Aorta (tissue), 5 donors: ENCODE measurements around the gene THAP7. TPM values are rescaled to one million over a fixed set of nuclear protein-coding genes. Genes with fewer than 3 reads are reported as not detected.

ENCODE experiments used
- ATAC-seq: fragments of 200-7000 bp; cut with Tn5 transposase; one replicate; pipeline ENCODE4 v1.9.1; 2022; ENCODE audit warnings: moderate library complexity; ENCODE audit not compliant: low FRiP score
- DNase-seq, 2 donors: peaks; one replicate each; pipeline ENCODE4 v3.0.0-alpha.2; 2020
- H3K27ac ChIP-seq, 2 donors: one replicate each; pipeline ENCODE4 v1.5.1; 2013; ENCODE audit warnings: low read length in 2 of 2, mild to moderate bottlenecking in 2 of 2, moderate library complexity in 2 of 2, control low read depth in 1 of 2, inconsistent platforms in 1 of 2, low read depth in 1 of 2
- H3K27me3 ChIP-seq, 2 donors: one replicate each; pipeline ENCODE4 v1.6.1; 2013; ENCODE audit warnings: control low read depth in 1 of 2, low read length in 1 of 2, mild to moderate bottlenecking in 1 of 2, moderate library complexity in 1 of 2; ENCODE audit not compliant: insufficient read depth in 2 of 2, control insufficient read depth in 1 of 2
- H3K36me3 ChIP-seq, 2 donors: one replicate each; pipeline ENCODE4 v1.6.1; 2013; ENCODE audit warnings: control low read depth in 1 of 2, low read length in 1 of 2, mild to moderate bottlenecking in 1 of 2; ENCODE audit not compliant: insufficient read depth in 2 of 2, control insufficient read depth in 1 of 2
- H3K4me1 ChIP-seq, 2 donors: one replicate each; pipeline ENCODE4 v1.6.1; 2013; ENCODE audit warnings: low read length in 2 of 2, control low read depth in 1 of 2, mild to moderate bottlenecking in 1 of 2, moderate library complexity in 1 of 2; ENCODE audit not compliant: insufficient read depth in 2 of 2, control insufficient read depth in 1 of 2
- H3K4me3 ChIP-seq, 2 donors: one replicate each; pipeline ENCODE4 v1.5.1; 2013; ENCODE audit warnings: low read length in 2 of 2, control low read depth in 1 of 2, mild to moderate bottlenecking in 1 of 2
- H3K9me3 ChIP-seq: one replicate; pipeline ENCODE4 v1.6.1; 2013; ENCODE audit warnings: mild to moderate bottlenecking, low read length; ENCODE audit not compliant: control insufficient read depth
- WGBS, 2 donors: extraction: QIAGEN DNeasy Blood & Tissue Kit; methylation state at CpG; one replicate each; pipeline ENCODE4 v1.1.7; 2013; 5-methylcytosine and 5-hydroxymethylcytosine counted together
- intact Hi-C, 2 donors: fragments of 100-400 bp; cut with DNase I; formaldehyde crosslinking; loops; one replicate each; pipeline versions ENCODE4 v1.14.2 to v1.15.0; 2022
- polyA plus RNA-seq, 2 donors: library from polyadenylated mRNA; stranded (reverse); fragments of 200-250 nt; gene quantifications; one replicate each; pipeline ENCODE4 v1.2.3, GENCODE V29; 2013
- total RNA-seq, 2 donors: library from RNA; stranded (reverse); fragmentation: NEBNext Ultra II Directional; extraction: Animal tissue kit (Norgen Biotek cat#: 25700); gene quantifications; one replicate each; pipeline ENCODE4 v1.2.1, GENCODE V29; 2021
- donor health status: healthy with polysubstance abuse.
- donor health status: Bipolar disorder and iron deficiency.
- donor health status: DM: no; HTN: no; CAD: no.
- donor health status: DM: no; HTN: no; CAD: no.
- donor health status: DM: yes; HTN: yes; CAD: no.

Gene THAP7
- total and polyA plus RNA-seq, 4 donors = 16.4 to 69.0 (median 18.9) TPM

GRCh38 chr22:20992456-20993303 is 9.2 kb downstream of the THAP7 start:
- ATAC-seq (no peak), DNase-seq (no peak)
- no peaks in the 10 kb centered on the region for H3K27me3 ChIP-seq
- H3K4me1 ChIP-seq = no peaks in the 10 kb centered on the region
- no peaks in the 10 kb centered on the region for H3K9me3 ChIP-seq
- H3K27ac ChIP-seq = no peak overlapping the region
- WGBS, 2 donors = 86% methylated on average over 21 of the region's 21 CpGs
- peaks cover 0 to 4% of the 10 kb centered on the region in 2 donors for H3K36me3 ChIP-seq
- intact Hi-C loops = no loop called here
- no peak overlapping the region for H3K4me3 ChIP-seq

- H3K36me3 ChIP-seq = peaks cover 0 to 5% of the 10 kb centered on the region in 2 donors
Observed at GRCh38 chr22:20992056-20992442, 9.9 kb downstream of the THAP7 start.

GRCh38 chr22:20991252-20992055 is 10.5 kb downstream of the THAP7 start:
- Histone ChIP-seq H3K27ac (no peak overlapping the region), H3K9me3 (no peaks in the 10 kb centered on the region), H3K27me3 (no peaks in the 10 kb centered on the region), H3K4me3 (no peak overlapping the region), H3K36me3 (peaks cover 0 to 5% of the 10 kb centered on the region in 2 donors), H3K4me1 (no peaks in the 10 kb centered on the region)
- DNase-seq (no peak), ATAC-seq (no peak)
- intact Hi-C loops = no loop called here
- 92 to 93% methylated on average over 24 of the region's 24 CpGs for WGBS, 2 donors

More at GRCh38 chr22:20992056-20992442, 9.9 kb downstream of the THAP7 start:
- Histone ChIP-seq H3K9me3 (no peaks in the 10 kb centered on the region), H3K27ac (no peak overlapping the region), H3K4me3 (no peak overlapping the region), H3K27me3 (no peaks in the 10 kb centered on the region), H3K4me1 (no peaks in the 10 kb centered on the region)
- ATAC-seq (no peak), DNase-seq (no peak)
- 86 to 91% methylated on average over 7 of the region's 7 CpGs for WGBS, 2 donors
- intact Hi-C loops = no loop called here

- H3K4me3 ChIP-seq = no peak overlapping the region
- no peaks in the 10 kb centered on the region for H3K9me3 ChIP-seq
- no peaks in the 10 kb centered on the region for H3K4me1 ChIP-seq
- ATAC-seq = no peak
- H3K27ac ChIP-seq = no peak overlapping the region
- intact Hi-C loops = no loop called here
- H3K27me3 ChIP-seq = no peaks in the 10 kb centered on the region
- no peak for DNase-seq
- WGBS, 2 donors = 74% methylated on average over 21 of the region's 21 CpGs
- H3K36me3 ChIP-seq = peaks cover 0 to 5% of the 10 kb centered on the region in 2 donors
Observed at GRCh38 chr22:20990184-20991180, 11.4 kb downstream of the THAP7 start.

GRCh38 chr22:20989323-20990138 is 12.4 kb downstream of the THAP7 start:
- Histone ChIP-seq H3K27ac (no peak overlapping the region), H3K27me3 (no peaks in the 10 kb centered on the region), H3K36me3 (peaks cover 0 to 5% of the 10 kb centered on the region in 2 donors), H3K4me1 (no peaks in the 10 kb centered on the region), H3K4me3 (no peak overlapping the region), H3K9me3 (no peaks in the 10 kb centered on the region)
- 63 to 70% methylated on average over 14 to 17 of the region's 17 CpGs for WGBS, 2 donors
- intact Hi-C loops = no loop called here
- ATAC-seq (no peak), DNase-seq (no peak)

GRCh38 chr22:20988573-20989322 is 13.2 kb downstream of the THAP7 start:
- 85 to 88% methylated on average over 16 of the region's 16 CpGs for WGBS, 2 donors
- Histone ChIP-seq H3K4me3 (no peak overlapping the region), H3K36me3 (peaks cover 0 to 5% of the 10 kb centered on the region in 2 donors), H3K27me3 (no peaks in the 10 kb centered on the region), H3K9me3 (no peaks in the 10 kb centered on the region), H3K4me1 (no peaks in the 10 kb centered on the region), H3K27ac (no peak overlapping the region)
- DNase-seq (no peak), ATAC-seq (no peak)
- intact Hi-C loops = no loop called here

- ATAC-seq (no peak), DNase-seq (no peak)
- intact Hi-C loops = no loop called here
- Histone ChIP-seq H3K36me3 (peaks cover 0 to 4% of the 10 kb centered on the region in 2 donors), H3K4me1 (no peaks in the 10 kb centered on the region), H3K27ac (no peak overlapping the region), H3K9me3 (no peaks in the 10 kb centered on the region), H3K4me3 (no peak overlapping the region), H3K27me3 (no peaks in the 10 kb centered on the region)
- WGBS, 2 donors = 88 to 90% methylated on average over 13 to 14 of the region's 14 CpGs
Observed at GRCh38 chr22:20987375-20987774, 14.5 kb downstream of the THAP7 start.
